ENCODE data around the gene PADI4. TPM values are rescaled to one million over a fixed set of nuclear protein-coding genes. Genes with fewer than 3 reads are reported as not detected.

PADI4 gene
- total and polyA plus RNA-seq, 2 experiments from 2014 or later: 0.45 to 0.52 TPM

DNA sequence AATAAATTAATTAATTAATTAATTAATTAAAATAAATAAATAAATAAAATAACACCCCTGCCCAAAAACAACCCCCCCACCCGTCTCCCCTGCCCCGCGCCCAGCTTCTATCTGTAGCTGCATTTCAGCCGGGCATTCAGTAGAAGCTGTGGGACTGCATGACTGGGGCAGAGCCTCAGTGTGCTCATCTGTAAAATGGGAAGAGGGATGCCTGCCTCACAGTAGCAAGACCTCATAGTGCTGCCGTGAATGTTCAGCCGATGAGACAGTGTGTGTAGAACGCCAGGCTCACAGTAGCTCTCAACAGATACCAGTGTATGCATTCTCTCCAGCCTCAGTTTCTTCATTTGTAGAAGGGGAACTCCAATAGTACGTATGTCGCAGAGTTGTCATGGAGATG lies 8.7 kb downstream of the PADI4 start:
- Histone ChIP-seq H3K27me3 (ENCODE audit: insufficient read depth) (no peaks in the 10 kb centered on the region), H3K36me3 (ENCODE audit: insufficient read depth) (no peaks in the 10 kb centered on the region), H3K4me3 (no peak overlapping the region), H2AFZ (no peak overlapping the region), H3F3A (replicated peaks; ENCODE audit: low read depth) (no peaks in the 10 kb centered on the region), H3K79me2 (replicated peaks; ENCODE audit: insufficient read depth) (no peaks in the 10 kb centered on the region), H3K9me2 (ENCODE audit: insufficient read depth) (0 out of 2 replicates have a peak, but pooled peaks cover 2% of the 10 kb centered on the region), H4K20me1 (replicated peaks; ENCODE audit: insufficient read depth) (no peaks in the 10 kb centered on the region), H3K27ac (ENCODE audit: low read depth) (no peak overlapping the region), H3K4me1 (ENCODE audit: insufficient read depth) (peaks cover 18% of the 10 kb centered on the region; the same call in 1 of the 2 replicates), H3K4me2 (no peak overlapping the region)
- H3K9me3 Mint-ChIP-seq: peaks cover 8% of the 10 kb centered on the region; the same call in 2 of the 3 replicates
- H3K36me3 Mint-ChIP-seq (ENCODE audit: low read depth): no peaks in the 10 kb centered on the region
- H3K4me1 Mint-ChIP-seq: peaks cover 33% of the 10 kb centered on the region
- H3K27ac Mint-ChIP-seq: no peak overlapping the region
- TF ChIP-seq CREB1 (CRISPR knock-in tag; IDR thresholded peaks at IDR 0.05; ENCODE audit: low read depth) (no peak), NANOG (IDR thresholded peaks at IDR 0.05; ENCODE audit: borderline replicate concordance) (no peak), STAT1 (IDR thresholded peaks at IDR 0.05; ENCODE audit: unreplicated experiment) (no peak), ZNF331 (CRISPR knock-in tag; IDR thresholded peaks at IDR 0.05; ENCODE audit: low read depth) (no peak), EZH2phosphoT487 (IDR thresholded peaks at IDR 0.05; ENCODE audit: unreplicated experiment) (no peak), ZNF114 (CRISPR knock-in tag; IDR thresholded peaks at IDR 0.05) (no peak), JUNB (IDR thresholded peaks at IDR 0.05; ENCODE audit: unreplicated experiment) (no peak), POLR2AphosphoS5 (IDR thresholded peaks at IDR 0.05; ENCODE audit: low read depth) (no peak), EZH2 (IDR thresholded peaks at IDR 0.05; ENCODE audit: low read depth, unreplicated experiment) (no peak)
- TF ChIP-seq, protein P1, sequence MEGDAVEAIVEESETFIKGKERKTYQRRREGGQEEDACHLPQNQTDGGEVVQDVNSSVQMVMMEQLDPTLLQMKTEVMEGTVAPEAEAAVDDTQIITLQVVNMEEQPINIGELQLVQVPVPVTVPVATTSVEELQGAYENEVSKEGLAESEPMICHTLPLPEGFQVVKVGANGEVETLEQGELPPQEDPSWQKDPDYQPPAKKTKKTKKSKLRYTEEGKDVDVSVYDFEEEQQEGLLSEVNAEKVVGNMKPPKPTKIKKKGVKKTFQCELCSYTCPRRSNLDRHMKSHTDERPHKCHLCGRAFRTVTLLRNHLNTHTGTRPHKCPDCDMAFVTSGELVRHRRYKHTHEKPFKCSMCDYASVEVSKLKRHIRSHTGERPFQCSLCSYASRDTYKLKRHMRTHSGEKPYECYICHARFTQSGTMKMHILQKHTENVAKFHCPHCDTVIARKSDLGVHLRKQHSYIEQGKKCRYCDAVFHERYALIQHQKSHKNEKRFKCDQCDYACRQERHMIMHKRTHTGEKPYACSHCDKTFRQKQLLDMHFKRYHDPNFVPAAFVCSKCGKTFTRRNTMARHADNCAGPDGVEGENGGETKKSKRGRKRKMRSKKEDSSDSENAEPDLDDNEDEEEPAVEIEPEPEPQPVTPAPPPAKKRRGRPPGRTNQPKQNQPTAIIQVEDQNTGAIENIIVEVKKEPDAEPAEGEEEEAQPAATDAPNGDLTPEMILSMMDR (conservative IDR thresholded peaks at IDR 0.05; ENCODE audit: low read depth in 2 of 2): no peak
- TF ChIP-seq, protein P2, sequence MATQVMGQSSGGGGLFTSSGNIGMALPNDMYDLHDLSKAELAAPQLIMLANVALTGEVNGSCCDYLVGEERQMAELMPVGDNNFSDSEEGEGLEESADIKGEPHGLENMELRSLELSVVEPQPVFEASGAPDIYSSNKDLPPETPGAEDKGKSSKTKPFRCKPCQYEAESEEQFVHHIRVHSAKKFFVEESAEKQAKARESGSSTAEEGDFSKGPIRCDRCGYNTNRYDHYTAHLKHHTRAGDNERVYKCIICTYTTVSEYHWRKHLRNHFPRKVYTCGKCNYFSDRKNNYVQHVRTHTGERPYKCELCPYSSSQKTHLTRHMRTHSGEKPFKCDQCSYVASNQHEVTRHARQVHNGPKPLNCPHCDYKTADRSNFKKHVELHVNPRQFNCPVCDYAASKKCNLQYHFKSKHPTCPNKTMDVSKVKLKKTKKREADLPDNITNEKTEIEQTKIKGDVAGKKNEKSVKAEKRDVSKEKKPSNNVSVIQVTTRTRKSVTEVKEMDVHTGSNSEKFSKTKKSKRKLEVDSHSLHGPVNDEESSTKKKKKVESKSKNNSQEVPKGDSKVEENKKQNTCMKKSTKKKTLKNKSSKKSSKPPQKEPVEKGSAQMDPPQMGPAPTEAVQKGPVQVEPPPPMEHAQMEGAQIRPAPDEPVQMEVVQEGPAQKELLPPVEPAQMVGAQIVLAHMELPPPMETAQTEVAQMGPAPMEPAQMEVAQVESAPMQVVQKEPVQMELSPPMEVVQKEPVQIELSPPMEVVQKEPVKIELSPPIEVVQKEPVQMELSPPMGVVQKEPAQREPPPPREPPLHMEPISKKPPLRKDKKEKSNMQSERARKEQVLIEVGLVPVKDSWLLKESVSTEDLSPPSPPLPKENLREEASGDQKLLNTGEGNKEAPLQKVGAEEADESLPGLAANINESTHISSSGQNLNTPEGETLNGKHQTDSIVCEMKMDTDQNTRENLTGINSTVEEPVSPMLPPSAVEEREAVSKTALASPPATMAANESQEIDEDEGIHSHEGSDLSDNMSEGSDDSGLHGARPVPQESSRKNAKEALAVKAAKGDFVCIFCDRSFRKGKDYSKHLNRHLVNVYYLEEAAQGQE (IDR thresholded peaks at IDR 0.05; ENCODE audit: unreplicated experiment): no peak
- TF ChIP-seq, protein P3, sequence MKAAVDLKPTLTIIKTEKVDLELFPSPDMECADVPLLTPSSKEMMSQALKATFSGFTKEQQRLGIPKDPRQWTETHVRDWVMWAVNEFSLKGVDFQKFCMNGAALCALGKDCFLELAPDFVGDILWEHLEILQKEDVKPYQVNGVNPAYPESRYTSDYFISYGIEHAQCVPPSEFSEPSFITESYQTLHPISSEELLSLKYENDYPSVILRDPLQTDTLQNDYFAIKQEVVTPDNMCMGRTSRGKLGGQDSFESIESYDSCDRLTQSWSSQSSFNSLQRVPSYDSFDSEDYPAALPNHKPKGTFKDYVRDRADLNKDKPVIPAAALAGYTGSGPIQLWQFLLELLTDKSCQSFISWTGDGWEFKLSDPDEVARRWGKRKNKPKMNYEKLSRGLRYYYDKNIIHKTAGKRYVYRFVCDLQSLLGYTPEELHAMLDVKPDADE (IDR thresholded peaks at IDR 0.05): no peak
- TF ChIP-seq, protein P4, sequence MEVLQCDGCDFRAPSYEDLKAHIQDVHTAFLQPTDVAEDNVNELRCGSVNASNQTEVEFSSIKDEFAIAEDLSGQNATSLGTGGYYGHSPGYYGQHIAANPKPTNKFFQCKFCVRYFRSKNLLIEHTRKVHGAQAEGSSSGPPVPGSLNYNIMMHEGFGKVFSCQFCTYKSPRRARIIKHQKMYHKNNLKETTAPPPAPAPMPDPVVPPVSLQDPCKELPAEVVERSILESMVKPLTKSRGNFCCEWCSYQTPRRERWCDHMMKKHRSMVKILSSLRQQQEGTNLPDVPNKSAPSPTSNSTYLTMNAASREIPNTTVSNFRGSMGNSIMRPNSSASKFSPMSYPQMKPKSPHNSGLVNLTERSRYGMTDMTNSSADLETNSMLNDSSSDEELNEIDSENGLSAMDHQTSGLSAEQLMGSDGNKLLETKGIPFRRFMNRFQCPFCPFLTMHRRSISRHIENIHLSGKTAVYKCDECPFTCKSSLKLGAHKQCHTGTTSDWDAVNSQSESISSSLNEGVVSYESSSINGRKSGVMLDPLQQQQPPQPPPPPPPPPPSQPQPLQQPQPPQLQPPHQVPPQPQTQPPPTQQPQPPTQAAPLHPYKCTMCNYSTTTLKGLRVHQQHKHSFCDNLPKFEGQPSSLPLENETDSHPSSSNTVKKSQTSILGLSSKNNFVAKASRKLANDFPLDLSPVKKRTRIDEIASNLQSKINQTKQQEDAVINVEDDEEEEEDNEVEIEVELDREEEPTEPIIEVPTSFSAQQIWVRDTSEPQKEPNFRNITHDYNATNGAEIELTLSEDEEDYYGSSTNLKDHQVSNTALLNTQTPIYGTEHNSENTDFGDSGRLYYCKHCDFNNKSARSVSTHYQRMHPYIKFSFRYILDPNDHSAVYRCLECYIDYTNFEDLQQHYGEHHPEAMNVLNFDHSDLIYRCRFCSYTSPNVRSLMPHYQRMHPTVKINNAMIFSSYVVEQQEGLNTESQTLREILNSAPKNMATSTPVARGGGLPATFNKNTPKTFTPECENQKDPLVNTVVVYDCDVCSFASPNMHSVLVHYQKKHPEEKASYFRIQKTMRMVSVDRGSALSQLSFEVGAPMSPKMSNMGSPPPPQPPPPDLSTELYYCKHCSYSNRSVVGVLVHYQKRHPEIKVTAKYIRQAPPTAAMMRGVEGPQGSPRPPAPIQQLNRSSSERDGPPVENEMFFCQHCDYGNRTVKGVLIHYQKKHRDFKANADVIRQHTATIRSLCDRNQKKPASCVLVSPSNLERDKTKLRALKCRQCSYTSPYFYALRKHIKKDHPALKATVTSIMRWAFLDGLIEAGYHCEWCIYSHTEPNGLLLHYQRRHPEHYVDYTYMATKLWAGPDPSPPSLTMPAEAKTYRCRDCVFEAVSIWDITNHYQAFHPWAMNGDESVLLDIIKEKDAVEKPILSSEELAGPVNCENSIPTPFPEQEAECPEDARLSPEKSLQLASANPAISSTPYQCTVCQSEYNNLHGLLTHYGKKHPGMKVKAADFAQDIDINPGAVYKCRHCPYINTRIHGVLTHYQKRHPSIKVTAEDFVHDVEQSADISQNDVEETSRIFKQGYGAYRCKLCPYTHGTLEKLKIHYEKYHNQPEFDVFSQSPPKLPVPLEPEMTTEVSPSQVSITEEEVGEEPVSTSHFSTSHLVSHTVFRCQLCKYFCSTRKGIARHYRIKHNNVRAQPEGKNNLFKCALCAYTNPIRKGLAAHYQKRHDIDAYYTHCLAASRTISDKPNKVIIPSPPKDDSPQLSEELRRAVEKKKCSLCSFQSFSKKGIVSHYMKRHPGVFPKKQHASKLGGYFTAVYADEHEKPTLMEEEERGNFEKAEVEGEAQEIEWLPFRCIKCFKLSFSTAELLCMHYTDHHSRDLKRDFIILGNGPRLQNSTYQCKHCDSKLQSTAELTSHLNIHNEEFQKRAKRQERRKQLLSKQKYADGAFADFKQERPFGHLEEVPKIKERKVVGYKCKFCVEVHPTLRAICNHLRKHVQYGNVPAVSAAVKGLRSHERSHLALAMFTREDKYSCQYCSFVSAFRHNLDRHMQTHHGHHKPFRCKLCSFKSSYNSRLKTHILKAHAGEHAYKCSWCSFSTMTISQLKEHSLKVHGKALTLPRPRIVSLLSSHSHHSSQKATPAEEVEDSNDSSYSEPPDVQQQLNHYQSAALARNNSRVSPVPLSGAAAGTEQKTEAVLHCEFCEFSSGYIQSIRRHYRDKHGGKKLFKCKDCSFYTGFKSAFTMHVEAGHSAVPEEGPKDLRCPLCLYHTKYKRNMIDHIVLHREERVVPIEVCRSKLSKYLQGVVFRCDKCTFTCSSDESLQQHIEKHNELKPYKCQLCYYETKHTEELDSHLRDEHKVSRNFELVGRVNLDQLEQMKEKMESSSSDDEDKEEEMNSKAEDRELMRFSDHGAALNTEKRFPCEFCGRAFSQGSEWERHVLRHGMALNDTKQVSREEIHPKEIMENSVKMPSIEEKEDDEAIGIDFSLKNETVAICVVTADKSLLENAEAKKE (CRISPR knock-in tag; IDR thresholded peaks at IDR 0.05): no peak
- no peak overlapping the region for H3K4me3 Mint-ChIP-seq
- no peak for ATAC-seq
- peaks cover 8% of the 10 kb centered on the region for H3K27me3 Mint-ChIP-seq (ENCODE audit: insufficient read depth, low read depth, poor library complexity)
- no peak for DNase-seq (ENCODE audit: low spot score)

Measured in GM23338 (cell line).